GM21515 (cell line): ENCODE results near the gene POLR2J3.
"Not testable (repeated sequence)": the region's sequence is repeated elsewhere in the genome, so short reads cannot be mapped to it uniquely, and the experiment has no call there.

ENCODE experiments used
- ATAC-seq: cut with Tn5 transposase; IDR thresholded peaks from one replicate; pipeline ENCODE4 v1.9.1; 2021; ENCODE audit not compliant: unreplicated experiment

POLR2J3 gene

DNA sequence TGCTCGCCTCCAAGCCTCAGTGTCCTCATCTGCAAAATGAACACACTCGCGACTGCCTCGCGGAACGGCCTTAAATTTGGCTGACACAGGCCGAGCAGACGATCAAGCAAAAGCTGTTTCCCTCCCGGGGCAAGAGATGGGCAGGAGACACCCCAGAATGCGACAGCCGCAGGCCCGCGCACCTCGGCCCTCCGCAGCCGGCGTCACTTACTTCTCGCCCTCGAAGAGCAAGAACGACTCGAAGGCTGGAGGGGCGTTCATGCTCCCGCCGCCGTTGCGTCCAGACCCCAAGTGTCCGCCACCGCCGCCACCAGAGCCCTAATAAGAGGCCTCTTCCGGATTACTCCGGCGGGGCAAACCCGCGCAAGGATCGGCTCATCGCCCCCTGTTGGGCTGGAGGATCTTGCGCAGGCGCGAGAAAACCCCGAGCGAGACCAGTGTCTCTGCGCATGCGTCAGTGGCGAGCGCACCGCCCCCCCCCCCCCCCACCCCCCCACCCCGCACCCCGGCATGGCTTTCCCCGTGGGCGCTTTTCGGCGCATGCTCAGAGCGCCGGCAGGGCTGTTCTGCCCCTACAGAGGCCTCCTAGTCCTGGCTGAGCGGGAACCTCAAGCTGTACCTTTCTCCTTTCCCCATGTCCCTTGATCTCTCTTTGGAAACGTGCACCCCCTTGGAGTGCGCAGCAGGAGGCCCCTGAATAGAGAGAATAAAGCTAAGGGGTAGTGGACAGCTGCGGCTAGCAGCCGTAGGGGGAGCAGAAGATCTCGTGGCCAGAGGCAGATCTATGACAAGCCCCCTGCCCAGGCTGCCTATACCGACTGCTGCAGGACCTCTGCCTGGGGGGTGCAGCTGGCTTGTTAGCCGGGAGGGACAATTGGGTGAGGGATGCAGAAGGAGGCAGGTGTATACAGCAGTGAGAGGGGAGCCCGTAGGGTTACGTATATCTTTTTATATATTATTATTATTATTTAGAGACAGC, at the start of gene POLR2J3:
Gene POLR2J3, minus strand, starts transcription at position 323 of the 979 bp plus-strand sequence. Its CDS starts 62 bp downstream, at position 261.
- peak; percentile 89 for ATAC-seq

DNA sequence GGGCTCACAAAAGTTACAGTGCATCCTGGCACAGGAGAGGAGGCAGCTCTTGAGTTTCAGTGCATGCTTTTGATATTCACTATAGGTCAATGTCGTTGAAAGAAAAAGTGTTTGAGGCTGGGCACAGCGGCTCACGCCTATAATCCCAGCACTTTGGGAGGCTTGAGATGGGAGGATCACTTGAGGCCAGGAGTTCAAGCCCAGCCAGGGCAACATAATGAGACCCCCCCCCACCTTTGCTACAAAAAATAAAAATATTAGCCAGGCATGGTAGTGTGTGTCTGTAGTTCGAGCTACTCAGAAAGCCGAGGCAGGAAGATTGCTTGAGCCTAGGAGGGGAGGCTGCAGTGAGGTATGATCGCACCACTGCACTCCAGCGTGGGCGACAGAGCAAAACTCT, 45.7 kb upstream of the POLR2J3 start:
- not testable (repeated sequence) for ATAC-seq

DNA sequence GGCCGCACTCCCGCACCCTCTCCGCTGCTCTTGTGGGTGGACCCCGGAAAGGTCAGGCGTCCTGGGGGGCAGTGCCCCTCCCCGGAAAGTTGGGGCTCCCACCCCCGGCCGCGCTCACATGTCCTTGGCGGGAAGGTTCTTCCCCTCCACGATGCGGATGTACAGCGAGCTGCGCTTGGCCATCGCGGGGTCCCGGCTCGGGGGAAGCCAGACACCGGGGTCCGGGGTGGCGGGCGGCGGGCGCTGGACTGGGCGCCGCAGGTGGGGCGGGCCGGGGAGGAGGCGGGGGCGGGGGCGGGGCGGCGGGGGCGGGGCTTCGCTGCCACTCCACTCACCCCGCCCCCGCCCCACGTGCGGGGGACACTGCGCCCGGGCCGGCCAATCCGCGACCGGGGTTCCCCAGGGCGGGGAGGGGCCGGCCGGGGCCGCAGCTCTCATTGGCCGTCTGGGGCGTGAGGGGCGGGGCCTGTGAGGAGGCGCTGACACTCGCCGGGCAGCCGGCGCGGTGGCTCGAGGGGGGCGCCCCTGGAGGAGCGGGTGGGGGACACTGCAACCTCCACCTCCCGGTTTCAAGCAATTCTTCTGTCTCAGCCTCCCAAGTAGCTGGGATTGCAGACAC, 44.2 kb upstream of the POLR2J3 start, which contains the start of gene RASA4:
Gene RASA4, minus strand, starts transcription at position 250 of the 619 bp plus-strand sequence. Its CDS starts 67 bp downstream, at position 183.
- peak; percentile 71 for ATAC-seq

DNA sequence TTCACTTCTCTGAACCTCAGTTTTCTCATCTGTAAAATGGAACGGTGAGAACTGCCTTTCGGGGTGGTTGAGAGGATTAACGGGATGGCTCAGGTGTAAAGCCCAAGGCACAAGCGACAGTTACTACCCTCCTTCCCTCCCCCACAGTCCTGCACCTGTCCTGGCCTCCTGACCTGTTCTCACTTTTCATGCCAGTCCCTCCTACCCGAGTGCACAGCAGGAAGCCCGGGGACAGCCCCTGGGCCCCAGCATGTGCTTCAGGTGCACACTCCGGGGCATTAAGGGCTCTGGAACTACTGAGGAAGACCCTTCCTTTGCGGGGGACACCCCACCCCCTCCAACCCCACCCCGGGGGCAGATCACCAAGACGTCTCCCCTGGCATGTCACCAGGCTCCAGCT, 43.5 kb upstream of the POLR2J3 start:
- ATAC-seq = not testable (repeated sequence)

- ATAC-seq = not testable (repeated sequence)
Measured at GRCh38 chr7:102614873-102615272, 42.5 kb upstream of the POLR2J3 start.

DNA sequence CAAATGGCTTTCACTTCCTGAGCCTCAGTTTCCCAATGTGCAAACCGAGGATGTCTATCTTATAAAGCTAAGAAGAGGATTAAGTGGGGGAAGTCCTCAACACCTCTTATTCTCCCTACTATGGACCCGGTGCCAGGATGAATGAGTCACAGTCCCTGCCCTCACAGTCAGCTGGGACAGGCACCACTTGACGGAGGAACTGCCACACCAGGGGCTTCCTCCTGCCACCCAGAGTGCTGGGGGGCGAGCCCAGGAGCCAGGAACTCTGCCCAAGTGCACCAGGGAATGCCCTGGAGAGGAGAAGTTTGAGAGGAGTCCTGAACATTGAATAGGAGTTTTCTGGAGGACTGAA, 41.9 kb upstream of the POLR2J3 start:
- peak; percentile 10 for ATAC-seq

DNA sequence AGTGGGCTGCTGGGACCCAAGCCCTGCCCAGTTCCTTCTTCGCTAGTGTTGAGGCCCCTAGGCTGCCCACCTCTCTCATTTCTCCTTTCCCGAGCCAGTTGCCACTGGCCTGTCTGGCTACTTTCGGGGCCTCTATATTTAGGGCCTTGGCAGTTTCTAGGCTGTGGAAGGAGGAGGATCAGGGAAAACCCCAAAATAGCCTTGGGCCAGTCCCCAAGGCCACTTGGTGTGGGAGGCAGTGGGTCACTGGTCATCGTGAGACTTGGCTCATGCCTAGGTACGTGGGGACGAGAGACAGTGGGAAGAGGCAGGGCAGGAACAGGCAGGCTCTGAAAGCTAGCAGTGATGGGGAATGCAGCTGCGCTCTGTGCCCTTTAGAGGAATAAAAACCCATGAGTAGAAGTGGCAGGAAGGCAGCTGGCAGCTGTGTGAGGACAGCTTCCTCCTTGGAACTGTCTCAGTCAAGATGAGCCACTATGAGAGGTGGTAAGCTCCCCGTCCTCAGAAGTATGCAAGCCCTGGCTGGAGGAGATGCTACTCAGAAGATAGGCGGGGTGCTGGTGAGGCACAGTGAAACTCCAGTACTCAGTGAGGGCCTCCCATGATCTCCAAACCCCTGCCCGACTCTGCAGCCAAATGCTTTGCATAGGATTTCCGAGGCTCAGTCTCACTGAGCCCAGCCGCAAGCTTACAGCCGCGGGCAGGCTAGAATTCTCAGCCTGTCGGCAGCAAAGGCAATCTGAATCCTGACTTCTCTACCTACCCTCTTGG, 41.4 kb upstream of the POLR2J3 start:
- ATAC-seq = peak; percentile 65

- not testable (repeated sequence) for ATAC-seq
Measured at GRCh38 chr7:102611675-102612325, 39.4 kb upstream of the POLR2J3 start.

- ATAC-seq = not testable (repeated sequence)
Measured at GRCh38 chr7:102611013-102611674, 38.8 kb upstream of the POLR2J3 start.

DNA sequence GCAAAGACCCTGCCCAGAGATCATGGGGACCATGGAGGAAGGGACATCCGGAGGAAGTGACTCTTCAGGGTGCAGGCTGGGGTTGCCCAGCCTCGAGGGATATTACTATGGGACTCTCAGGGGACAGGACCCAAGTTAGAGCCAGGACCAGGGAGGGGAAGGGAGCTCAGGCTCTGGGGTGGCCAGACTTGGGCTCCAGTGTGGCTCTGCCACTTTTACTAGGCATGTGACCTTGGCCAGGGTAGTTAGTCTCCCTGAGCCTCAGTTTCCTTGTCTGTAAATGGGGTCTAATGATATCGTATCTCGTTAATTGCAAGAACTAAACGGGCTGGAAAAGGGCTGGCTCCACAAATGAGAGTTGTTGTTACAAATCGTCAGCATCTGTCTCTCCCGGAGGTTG, 38.1 kb upstream of the POLR2J3 start:
- ATAC-seq = not testable (repeated sequence)

DNA sequence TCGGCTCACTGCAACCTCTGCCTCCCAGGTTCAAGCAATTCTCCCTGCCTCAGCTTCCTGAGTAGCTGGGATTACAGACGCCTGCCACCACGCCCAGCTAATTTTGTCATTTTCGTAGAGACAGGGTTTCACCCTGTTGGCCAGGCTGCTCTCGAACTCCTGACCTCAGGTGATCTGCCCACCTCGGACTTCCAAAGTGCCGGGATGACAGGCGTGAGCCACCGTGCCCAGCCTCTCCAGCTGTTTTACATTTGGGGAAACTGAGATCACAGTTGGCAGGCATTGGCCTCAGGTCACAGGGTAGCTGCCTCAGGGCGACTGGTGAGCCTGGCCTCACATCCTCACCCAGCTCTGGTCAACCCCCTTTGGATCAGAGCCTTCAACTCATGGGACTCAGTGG, 37.4 kb upstream of the POLR2J3 start:
- not testable (repeated sequence) for ATAC-seq

DNA sequence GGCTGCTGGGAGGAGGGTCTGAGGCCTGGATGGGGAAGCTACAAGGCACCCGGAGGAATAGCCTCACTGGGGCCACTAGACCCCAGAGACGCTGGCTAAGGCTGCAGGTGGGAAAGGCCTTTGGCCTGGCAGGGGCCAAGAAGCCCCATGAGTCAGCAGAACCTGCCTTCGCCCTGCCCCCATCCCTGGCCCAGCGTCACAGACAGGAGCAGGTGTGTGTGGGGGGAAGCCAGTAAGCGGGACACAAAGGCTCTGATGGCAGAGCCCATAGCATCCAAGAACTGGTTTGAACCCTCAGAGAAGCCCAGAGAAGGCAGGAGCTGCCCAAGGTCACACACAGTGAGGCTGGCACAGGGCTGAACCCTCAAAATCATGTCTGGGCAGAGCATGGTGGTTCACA, 34.5 kb upstream of the POLR2J3 start:
- not testable (repeated sequence) for ATAC-seq

GRCh38 chr7:102604431-102605145, 32.2 kb upstream of the POLR2J3 start:
- not testable (repeated sequence) for ATAC-seq

DNA sequence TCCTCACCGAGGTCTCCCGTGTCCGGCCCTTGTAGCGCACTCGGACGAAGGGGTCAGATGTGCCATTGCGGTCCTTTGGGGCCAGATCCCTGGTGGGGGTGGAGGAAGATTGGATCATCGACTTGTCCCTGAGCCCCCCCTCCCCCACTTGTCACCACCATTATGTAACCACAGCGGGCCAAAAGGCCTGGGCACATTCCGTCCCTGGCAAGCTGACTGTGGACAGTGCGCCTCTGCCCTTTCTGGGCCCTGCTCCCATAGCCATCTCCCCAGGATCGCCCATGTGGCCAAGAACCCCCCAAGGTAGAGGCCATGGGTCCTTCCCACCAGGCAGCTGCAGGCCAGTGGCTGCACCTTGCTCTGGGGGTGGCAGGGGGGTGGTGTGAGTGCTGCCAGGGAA, 29.9 kb upstream of the POLR2J3 start:
- not testable (repeated sequence) for ATAC-seq

DNA sequence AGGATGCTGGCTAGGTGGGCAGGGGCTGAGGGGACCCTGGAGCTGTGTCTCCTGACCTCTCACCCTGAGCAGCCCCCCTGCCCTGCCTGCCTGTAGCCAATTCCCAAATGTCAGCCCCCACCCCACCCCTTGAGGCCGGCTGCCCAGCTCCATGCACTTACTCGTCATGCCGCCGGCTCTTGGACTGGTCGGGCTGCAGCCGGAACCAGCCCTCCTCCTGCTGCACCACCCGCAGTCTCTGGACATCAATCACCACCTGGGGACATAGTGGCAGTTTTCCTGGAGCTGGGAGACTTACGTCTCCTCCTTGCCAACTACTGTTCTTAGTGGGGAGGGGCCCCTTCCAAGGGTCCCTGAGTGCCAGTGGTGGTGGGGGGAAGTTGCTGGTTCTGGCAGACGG, 27.3 kb upstream of the POLR2J3 start:
- not testable (repeated sequence) for ATAC-seq

GRCh38 chr7:102596036-102596435, 23.7 kb upstream of the POLR2J3 start:
- not testable (repeated sequence) for ATAC-seq

DNA sequence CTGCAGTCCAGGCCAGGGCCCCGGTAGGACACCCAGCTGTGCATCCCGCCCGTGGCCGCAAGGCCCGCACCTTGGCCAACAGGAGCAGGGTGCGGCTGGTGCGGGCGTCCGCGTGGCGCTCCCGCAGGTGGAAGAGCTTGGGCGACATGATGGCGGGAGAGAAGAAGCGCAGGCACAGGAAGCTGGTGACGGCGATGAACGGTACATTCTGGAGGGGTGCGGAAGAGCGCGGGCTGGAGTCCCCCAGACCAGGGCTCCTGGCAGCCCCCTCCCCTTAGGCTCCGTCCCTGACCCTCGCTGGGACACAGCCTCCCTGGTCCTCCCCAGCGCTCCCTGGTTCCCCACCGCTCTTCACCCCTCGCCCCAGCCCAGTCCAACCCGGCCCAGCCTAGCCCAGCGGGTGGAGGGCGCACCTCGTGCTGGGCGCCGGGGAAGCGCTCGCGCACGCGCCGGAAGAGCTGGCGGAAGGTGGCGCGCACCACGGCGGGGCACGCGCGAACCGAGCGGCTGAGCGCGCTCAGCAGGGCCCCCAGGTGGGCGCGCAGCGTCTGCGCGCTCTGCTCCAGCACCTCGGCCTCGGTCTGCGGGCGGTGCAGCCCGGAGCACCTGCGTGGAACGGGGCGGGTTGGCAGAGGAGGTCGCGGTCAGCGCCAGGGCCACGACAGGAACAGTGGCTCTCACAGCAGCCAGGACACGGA, 21.4 kb upstream of the POLR2J3 start:
- ATAC-seq = peak; percentile 62

DNA sequence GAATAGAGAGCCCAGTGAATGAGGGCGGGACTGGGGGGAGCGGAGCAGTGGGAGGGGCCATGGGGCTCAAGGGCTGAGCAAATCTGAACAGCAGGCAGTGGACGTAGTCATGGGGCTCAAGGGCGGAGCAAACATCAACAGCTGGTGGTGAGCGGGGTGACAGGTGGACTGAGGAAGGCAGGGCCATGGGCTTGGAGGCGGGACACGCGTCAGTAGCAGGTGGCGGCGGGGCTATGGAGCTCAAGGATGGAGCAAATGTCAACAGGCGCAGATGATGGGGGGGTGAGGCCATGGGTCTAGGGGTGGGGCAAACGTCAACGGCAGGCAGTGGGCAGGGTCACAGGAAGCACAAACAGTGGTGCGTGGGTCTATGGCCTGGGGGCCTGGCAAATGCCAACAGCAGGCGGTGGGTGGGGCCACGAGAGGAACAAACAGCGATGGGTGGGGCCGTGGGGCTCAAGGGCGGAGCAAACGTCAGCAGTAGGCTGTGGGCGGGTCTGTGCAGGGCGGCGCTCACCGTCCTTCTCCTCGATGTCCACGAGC, 20.2 kb upstream of the POLR2J3 start:
- peak; percentile 56 for ATAC-seq

DNA sequence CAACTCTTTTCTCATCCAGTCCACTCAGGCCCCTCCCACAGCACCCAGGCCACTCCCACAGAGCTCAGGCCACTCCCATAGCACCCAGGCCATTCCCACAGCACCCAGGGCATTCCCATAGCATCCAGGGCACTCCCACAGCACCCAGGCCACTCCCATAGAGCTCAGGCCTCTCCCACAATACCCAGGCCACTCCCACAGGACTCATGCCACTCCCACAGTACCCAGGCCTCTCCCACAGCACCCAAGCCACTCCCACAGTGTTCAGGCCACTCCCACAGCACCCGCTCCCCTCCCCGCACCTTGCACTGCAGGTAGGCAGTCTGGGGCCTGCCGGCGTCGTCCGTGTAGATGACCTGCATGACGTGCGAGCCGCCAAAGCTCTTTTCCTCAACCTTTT, 17.5 kb upstream of the POLR2J3 start:
- ATAC-seq = peak; percentile 49
